OCI-LY3 (cell line): ENCODE measurements around the gene UNC79.

Experiments used
- H2AFZ ChIP-seq: fragments of 200-600, 300-600 bp; shearing (Covaris generic); 2 replicates; pipeline ENCODE4 v1.6.0; 2014; ENCODE audit warnings: antibody characterized with exemption, low read depth, low read length
- H3K27ac ChIP-seq: fragments of 200-600, 300-600 bp; sonication (generic); 2 replicates; pipeline ENCODE4 v1.5.1; 2014; ENCODE audit warnings: mild to moderate bottlenecking, low read length, moderate library complexity, mixed read lengths
- H3K27me3 ChIP-seq: fragments of 200-600, 300-600 bp; sonication (generic); 2 replicates; pipeline ENCODE4 v1.6.1; 2014; ENCODE audit warnings: low read depth, low read length, mixed read lengths
- H3K36me3 ChIP-seq: fragments of 200-600, 300-600 bp; sonication (generic); replicated peaks from 2 replicates; pipeline ENCODE3; 2014; ENCODE audit warnings: low read depth, low read length, mixed read lengths
- H3K4me1 ChIP-seq: fragments of 300-600, 200-600 bp; sonication (generic); 2 replicates; pipeline ENCODE4 v1.6.1; 2014; ENCODE audit warnings: low read length, mixed read lengths
- H3K4me2 ChIP-seq: fragments of 200-600, 300-600 bp; sonication (generic); 2 replicates; pipeline ENCODE4 v1.6.1; 2014; ENCODE audit warnings: low read length, mixed read lengths
- H3K4me3 ChIP-seq: fragments of 300-600, 200-600 bp; sonication (generic); 2 replicates; pipeline ENCODE4 v1.5.1; 2014; ENCODE audit warnings: antibody characterized with exemption, mild to moderate bottlenecking, low read length, moderate library complexity
- H3K79me2 ChIP-seq: fragments of 300-600, 200-600 bp; shearing (Covaris generic); 2 replicates; pipeline ENCODE4 v1.6.1; 2014; ENCODE audit warnings: mild to moderate bottlenecking, low read length, mixed read lengths
- H3K9ac ChIP-seq: fragments of 300-600, 200-600 bp; shearing (Covaris generic); 2 replicates; pipeline ENCODE4 v1.6.0; 2014; ENCODE audit warnings: mild to moderate bottlenecking, low read length, moderate library complexity
- H3K9me3 ChIP-seq: fragments of 200-600, 300-600 bp; shearing (Covaris generic); 2 replicates; pipeline ENCODE4 v1.6.1; 2014; ENCODE audit warnings: low read length, mixed read lengths; ENCODE audit not compliant: insufficient read depth
- H4K20me1 ChIP-seq: fragments of 200-600, 300-600 bp; sonication (generic); 2 replicates; pipeline ENCODE4 v1.6.1; 2016; ENCODE audit warnings: low read length, mixed read lengths; ENCODE audit not compliant: insufficient read depth
- EZH2phosphoT487 ChIP-seq: fragments of 200-600 bp; shearing (Covaris generic); IDR thresholded peaks from 2 replicates; pipeline ENCODE4 v1.6.1; 2018; ENCODE audit warnings: antibody characterized with exemption, mixed run types, low read depth
- TF ChIP-seq, protein P1 (sequence below): fragments of 200-600, 300-600 bp; sonication (generic); IDR thresholded peaks from 2 replicates; pipeline ENCODE4 v1.5.1; 2014; ENCODE audit warnings: antibody characterized with exemption, low read length, low read depth

The UNC79 gene

DNA sequence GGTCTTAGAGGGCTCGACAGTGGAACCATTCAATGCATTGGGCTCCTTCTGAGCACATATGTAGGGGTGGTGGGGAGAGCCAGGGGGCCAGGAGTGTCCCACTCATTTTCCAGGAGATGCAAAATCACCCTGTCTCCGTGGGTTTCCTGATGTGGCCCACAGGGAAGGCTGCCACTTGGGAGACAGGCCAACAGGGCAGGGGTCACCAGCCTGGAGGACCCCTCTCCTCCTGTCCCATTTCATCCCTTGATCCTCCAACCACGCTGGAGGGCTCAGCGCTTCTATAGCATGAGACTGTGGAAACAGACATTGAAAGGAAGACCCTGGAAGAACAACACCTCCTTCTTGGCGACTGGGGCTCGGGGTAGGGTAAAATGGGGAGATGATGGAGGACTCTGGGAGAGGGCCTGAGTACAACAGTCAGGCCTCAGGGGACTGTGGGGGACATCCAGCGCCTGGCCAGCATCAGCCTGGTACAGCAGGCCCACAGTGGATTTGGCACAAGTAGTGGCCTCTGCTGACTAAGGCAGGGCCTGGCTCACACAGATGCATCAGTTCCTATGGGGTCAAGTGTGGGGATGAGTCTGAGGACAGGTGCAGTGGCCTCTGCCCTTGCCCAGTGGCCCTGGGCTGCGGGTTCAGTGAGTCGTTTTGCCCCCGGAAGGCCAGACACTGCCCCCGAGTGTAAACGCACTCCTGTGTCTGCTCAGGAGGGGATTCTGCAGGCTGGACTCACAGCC is 289.5 kb downstream of the UNC79 start:
- Histone ChIP-seq H3K4me1 (no peaks in the 10 kb centered on the region), H3K9me3 (no peaks in the 10 kb centered on the region), H3K27me3 (0 out of 2 replicates have a peak, but pooled peaks cover 3% of the 10 kb centered on the region), H2AFZ (no peak overlapping the region), H3K79me2 (no peaks in the 10 kb centered on the region), H3K36me3 (no peaks in the 10 kb centered on the region), H3K4me2 (no peak overlapping the region), H3K4me3 (no peak overlapping the region), H3K27ac (no peak overlapping the region), H3K9ac (no peak overlapping the region), H4K20me1 (no peaks in the 10 kb centered on the region)
- TF ChIP-seq, protein P1, sequence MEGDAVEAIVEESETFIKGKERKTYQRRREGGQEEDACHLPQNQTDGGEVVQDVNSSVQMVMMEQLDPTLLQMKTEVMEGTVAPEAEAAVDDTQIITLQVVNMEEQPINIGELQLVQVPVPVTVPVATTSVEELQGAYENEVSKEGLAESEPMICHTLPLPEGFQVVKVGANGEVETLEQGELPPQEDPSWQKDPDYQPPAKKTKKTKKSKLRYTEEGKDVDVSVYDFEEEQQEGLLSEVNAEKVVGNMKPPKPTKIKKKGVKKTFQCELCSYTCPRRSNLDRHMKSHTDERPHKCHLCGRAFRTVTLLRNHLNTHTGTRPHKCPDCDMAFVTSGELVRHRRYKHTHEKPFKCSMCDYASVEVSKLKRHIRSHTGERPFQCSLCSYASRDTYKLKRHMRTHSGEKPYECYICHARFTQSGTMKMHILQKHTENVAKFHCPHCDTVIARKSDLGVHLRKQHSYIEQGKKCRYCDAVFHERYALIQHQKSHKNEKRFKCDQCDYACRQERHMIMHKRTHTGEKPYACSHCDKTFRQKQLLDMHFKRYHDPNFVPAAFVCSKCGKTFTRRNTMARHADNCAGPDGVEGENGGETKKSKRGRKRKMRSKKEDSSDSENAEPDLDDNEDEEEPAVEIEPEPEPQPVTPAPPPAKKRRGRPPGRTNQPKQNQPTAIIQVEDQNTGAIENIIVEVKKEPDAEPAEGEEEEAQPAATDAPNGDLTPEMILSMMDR = no peak
- no peak for TF ChIP-seq EZH2phosphoT487

DNA sequence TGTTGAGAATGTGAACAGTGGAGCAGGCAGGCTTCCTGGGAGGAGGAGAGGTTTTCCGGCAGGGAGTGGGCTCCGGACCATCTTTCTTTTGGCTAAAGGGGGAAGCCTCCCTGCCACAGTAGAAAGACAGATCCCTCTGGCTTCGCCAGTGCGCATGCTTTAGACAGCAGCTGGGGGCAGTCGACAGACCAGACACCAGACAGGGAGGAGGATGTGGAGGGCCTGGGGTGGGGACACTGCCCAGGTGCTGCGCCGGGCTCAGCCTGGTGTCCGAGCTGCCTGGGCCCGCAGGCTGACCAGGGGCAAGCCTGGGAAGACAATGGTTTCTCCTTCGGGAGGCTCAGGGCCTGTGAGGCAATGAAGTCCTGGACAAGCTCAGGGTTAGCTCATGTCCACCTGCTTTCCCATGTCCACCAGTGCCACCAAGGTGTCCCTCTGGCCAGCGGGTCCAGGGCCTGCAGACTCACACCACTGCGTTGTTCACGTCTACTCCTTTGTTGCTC is 290.3 kb downstream of the UNC79 start:
- no peaks in the 10 kb centered on the region for H3K4me1 ChIP-seq
- no peak overlapping the region for H3K9ac ChIP-seq

DNA sequence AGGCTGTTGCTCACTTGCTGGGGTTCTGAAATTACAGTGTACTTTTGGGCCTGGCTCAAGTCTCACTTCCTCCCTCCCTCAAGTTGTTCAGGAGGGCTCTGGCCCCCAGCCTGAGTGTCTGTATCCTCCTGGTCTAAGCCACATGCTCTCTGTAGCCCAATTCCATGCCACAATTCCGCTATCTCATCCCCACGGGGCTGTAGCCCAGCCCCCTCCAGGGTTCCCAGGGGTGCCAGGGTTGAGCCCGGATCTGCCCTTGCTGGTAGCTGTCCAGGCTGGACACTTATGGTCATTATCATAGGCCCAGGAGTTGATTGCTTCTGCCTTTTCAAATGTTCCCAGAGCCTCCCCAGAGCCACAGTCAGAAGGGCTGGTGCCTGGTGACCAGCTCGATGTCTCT is 292.3 kb downstream of the UNC79 start:
- H4K20me1 ChIP-seq = no peaks in the 10 kb centered on the region
- H3K4me2 ChIP-seq = no peak overlapping the region
- H3K4me1 ChIP-seq = no peaks in the 10 kb centered on the region
- H3K27me3 ChIP-seq = no peaks in the 10 kb centered on the region
- H3K27ac ChIP-seq = no peak overlapping the region
- H3K4me3 ChIP-seq = no peak overlapping the region
- no peak overlapping the region for H3K9ac ChIP-seq
- H2AFZ ChIP-seq = no peak overlapping the region
- H3K9me3 ChIP-seq = no peaks in the 10 kb centered on the region
- no peaks in the 10 kb centered on the region for H3K79me2 ChIP-seq
- no peaks in the 10 kb centered on the region for H3K36me3 ChIP-seq
- TF ChIP-seq, protein P1 = no peak
- TF ChIP-seq EZH2phosphoT487 = no peak

More for the DNA sequence above, 290.3 kb downstream of the UNC79 start:
- no peak overlapping the region for H2AFZ ChIP-seq
- no peaks in the 10 kb centered on the region for H3K9me3 ChIP-seq
- no peaks in the 10 kb centered on the region for H3K36me3 ChIP-seq
- H4K20me1 ChIP-seq = no peaks in the 10 kb centered on the region
- no peak overlapping the region for H3K27ac ChIP-seq
- TF ChIP-seq, protein P1 = no peak
- no peak for TF ChIP-seq EZH2phosphoT487
- H3K27me3 ChIP-seq = 0 out of 2 replicates have a peak, but pooled peaks cover 3% of the 10 kb centered on the region
- H3K4me2 ChIP-seq = no peak overlapping the region
- H3K79me2 ChIP-seq = no peaks in the 10 kb centered on the region
- no peak overlapping the region for H3K4me3 ChIP-seq

DNA sequence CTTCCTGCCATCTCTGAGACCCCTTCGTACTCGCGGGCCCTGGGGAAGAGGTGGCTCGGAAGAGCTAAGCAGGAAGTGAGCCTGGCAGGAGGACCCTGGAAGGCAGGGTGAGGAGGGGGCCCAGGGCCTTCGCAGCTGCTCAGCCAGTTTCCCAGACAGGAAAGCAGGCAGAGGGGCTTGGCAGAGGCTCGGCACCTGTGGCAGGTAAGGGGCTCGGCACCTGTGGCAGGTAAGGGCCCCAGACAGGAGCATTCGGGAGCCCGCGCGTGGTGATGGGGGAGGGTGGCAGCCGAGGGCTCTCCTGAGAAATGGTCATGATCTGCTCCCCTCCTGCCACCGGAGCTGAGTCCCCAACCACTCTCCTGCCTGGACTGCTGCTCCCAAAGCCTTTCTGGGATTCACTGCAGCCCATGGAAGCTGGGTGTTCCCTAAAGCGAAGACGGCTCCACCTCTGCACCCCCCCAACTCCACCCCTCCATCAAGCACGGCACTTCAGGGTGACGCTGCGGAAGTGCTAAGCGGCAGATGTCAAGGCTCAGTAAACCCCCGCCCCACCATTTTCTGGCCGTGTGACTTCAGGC is 294.4 kb downstream of the UNC79 start:
- no peaks in the 10 kb centered on the region for H3K79me2 ChIP-seq
- H3K4me2 ChIP-seq = no peak overlapping the region
- H3K27ac ChIP-seq = no peak overlapping the region
- H3K9me3 ChIP-seq = no peaks in the 10 kb centered on the region
- TF ChIP-seq, protein P1 = no peak
- no peaks in the 10 kb centered on the region for H3K36me3 ChIP-seq
- no peak overlapping the region for H3K4me3 ChIP-seq
- no peak overlapping the region for H3K9ac ChIP-seq
- no peaks in the 10 kb centered on the region for H4K20me1 ChIP-seq
- H3K4me1 ChIP-seq = no peaks in the 10 kb centered on the region
- H2AFZ ChIP-seq = no peak overlapping the region
- H3K27me3 ChIP-seq = no peaks in the 10 kb centered on the region
